GM18870 (cell line): ENCODE results near the gene ENG.
"Not testable (repeated sequence)": the region's sequence is repeated elsewhere in the genome, so short reads cannot be mapped to it uniquely, and the experiment has no call there.

ENCODE experiments used
- ATAC-seq: cut with Tn5 transposase; IDR thresholded peaks from one replicate; pipeline ENCODE4 v1.9.1; 2021; ENCODE audit warnings: moderate library complexity; ENCODE audit not compliant: unreplicated experiment

The ENG gene

DNA sequence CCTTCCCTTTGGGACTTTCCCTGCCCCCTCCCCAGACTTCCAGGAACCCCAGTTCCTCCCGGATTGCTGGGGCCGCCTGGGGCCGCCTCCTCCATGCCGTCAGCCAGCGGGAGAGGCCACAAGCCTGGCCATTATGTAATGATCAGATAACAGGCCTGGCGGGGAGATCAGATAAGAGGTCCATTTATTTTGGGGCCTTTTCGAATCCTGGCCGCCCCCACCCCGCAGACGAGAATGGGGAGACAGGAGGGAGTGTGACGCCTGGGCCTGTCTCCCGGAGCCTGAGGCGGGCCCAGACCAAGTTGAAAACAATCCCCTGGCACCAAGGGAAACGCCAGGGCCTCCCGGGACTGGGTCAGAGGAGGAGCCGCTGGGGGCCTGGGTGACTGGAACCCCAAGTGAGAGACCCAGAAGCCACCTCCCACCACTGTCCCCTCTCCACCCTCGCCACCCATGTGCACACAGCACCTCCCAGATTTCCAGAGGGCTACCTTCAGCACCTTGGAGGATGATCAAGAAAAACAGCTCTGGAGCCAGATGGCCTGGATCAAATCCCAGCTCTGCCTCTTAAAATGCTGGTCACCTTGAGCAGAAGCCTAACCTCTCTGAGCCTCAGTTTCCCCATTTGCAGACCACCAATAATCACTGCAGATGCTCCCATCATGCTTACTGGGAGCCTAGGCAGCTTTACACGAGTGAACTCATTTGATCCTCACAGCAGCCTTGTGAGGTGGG is 7.8 kb downstream of the ENG start:
- ATAC-seq = no peak

DNA sequence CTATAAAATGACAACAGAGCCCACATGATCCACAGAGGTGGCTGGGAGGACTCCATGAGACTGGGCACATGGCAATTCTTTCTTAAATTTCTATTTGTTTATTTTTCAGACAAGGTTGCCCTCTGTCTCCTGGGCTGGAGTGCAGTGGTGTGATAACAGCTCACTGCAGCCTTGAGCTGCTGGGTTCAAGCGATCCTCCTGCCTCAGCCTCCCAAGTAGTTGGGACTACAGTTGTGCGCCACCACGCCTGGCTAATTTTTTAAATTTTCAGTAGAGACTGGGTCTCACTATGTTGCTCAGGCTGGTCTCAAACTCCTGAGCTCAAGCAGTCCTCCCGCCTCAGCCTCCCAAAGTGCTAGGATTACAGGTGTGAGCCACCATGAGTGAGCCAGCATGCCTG is 8.8 kb downstream of the ENG start:
- not testable (repeated sequence) for ATAC-seq

DNA sequence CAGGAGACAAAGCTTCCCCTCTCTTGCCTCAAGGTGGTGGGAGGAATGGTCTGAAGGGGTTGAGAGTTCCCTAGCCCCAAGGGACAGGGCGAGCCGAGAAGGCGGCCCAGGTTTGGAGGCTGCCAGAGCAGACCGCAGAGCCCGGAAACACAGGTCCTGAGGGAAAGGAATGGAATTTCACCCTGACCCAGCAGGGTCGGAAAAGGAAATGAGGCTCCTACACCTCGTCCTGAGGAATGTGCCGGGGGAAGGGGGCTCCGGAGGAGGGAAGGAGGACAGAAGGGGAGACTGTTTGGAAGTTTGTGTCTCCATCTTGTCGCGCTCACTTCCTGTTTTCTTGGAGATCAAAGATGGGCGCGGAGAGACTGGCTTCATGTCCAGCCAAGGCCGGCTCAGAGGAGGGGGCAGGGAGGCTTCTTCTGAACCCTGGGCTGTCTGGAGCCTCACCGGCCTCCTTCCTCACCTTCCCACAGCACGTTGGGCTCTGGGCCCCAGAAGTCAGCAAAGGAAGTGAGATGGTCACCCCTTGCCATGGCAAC is 9.6 kb downstream of the ENG start:
- ATAC-seq = no peak

DNA sequence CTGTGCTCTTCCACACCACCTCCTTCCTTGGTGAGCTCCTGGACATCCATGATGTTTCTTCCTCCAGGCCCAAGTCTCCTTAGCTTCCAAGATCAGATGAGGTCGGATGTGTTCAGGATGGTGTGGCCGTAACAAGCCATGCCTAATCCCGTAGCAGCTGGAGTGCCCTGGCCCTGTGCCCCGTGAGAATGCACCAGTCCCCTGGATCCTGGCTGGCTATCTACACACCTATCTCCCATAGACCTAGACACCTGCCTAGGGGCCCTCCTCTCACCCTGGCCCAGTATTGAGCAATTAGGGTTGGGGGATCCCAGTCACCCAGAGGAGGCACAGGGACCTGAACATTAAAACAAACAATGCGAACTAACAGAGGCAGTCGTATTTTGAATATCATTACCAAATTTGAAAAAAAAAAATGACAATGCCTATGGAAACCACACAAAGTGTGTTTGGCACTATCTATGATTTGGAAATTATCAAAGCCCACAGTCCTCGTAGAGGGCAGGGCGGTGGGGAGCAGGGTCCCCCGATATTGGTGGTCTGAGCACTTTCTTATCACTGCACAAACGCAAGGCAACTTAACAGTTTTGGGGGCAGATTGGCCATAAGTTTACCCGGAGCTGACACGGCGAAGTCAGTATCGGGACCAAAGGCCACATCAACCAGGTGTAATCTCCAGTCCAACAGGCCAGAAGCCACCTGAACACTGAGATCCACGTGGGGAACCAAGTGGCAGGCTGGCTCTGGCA is 13.2 kb downstream of the ENG start:
- ATAC-seq = no peak

DNA sequence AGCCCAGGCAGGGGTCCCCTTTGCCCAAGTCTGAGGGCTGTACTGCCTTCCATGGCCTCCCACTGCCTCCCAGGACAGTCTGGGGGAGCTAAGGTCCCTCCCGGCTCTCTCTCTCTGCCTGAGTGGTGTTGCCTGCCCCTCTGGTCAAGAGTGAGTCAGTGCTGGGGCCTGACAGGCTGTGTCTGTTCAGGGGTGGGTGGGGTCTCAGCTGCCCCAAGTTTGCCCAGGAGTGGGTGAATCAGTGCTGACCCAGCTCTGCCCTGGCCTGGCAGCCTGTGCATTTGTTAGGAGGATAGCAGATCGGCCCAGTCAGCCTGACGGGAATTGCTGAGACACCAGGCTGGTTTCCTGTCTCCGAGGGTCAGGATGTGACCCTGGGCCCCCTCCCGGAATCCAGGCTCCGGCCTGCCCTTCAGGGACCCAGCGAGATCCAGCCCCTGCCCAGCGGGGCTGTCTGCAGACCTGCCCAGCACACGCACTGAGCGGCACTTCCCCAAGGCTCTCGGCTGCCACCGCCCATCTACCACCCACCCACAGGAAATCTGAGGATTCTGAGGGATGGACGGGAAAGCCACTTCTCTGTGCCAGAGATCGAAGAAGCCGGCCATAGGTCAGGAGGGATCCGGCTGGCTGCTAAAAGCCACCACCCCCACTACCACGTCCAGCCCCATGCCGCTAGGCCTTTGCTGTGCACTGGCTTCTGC is 15.9 kb downstream of the ENG start:
- ATAC-seq = no peak

DNA sequence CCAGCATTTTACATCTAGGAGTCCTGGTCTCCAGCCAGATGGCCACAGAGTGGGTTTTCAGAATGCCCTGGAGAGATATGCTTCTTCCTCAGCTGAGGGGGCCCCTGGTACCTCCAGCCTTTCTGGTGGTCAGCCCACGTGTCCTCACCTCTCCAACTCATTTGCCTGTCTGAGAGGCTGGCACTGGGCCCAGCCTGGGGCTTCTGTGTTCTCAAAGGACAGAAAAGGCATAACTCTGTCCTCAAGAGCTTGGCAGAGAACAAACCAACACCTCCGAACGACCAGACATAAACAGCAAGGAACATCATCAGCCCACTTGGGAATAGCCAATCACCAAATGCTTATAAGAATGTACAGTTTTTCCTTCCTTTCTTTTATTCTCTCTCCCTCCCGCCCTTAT is 17.1 kb downstream of the ENG start:
- no peak for ATAC-seq

DNA sequence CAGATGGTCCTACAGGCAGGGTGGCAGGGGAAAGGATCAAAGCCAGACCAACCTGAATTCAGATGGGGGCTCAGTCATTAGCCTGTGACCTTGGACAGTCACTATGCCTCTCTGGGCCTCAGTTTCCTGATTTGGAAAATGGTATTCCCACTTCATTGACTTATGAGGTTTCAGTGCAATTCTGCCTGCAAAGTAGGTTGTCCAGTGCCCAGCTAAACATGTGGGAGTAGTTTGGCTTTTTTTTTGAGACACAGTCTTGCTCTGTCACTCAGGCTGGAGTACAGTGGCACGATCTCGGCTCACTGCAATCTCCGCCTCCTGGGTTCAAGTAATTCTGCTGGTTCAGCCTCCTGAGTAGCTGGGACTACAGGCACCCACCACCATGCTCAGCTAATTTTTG is 17.9 kb downstream of the ENG start:
- ATAC-seq = not testable (repeated sequence)

DNA sequence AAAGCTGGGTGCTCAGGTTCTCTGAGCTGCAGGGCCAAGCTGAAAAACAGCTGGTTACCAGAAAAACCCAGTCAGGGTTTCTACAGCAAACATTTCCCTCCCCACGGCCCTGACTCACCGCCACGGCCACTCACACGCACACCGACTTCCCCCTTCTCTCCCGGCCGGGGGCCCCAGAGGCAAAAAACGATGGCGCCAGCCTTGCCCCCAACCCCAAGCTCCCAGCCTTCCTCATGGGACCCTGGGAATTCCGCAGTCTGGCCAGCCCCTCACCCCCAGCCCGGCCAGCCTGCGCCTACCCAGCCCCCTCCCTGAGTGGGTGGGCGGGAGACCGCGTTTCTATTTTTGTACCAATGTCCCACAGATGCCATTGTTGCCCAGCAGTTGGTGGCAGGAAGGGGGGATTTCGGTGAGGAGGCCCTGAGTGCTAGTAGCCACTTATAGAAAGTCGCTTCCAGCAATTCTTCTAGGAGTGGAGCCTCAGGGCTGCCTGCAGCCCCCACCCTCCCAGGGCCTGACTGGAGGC is 18.4 kb downstream of the ENG start:
- no peak for ATAC-seq

DNA sequence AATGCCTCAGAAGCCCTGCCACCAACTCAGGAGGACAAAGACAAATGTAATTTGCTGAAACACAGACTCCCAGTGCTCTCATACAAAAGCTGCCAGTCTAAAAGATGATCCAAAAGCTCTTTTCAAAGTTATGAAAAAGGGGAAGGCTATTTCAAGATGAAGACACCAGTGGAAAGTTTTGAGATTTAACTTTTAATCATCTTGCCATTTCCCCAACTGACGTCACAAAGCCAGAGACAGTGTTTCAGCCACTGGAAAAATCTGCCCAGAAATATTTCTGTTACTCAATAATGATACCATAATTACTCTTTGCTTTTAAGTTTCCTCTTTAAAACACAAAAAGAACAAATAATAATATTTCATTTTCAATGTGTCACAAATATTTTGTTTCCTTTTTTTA is 20.9 kb downstream of the ENG start:
- no peak for ATAC-seq

DNA sequence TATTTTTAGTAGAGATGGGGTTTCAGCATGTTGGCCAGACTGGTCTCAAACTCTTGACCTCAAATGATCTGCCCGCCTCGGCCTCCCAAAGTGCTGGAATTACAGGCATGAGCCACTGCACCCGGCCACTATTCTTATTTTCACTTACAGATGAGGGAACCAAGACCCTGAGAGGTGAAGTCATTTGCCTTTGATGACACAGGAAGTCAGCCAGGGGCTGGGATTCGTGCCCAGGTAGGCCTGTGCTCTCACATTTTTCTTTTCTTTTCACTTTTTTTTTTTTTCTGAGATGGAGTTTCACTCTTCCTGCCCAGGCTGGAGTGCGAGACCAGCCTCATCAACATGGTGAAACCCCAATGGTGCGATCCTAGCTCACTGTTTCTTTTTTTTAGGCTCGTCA is 22.2 kb downstream of the ENG start:
- ATAC-seq = no peak

DNA sequence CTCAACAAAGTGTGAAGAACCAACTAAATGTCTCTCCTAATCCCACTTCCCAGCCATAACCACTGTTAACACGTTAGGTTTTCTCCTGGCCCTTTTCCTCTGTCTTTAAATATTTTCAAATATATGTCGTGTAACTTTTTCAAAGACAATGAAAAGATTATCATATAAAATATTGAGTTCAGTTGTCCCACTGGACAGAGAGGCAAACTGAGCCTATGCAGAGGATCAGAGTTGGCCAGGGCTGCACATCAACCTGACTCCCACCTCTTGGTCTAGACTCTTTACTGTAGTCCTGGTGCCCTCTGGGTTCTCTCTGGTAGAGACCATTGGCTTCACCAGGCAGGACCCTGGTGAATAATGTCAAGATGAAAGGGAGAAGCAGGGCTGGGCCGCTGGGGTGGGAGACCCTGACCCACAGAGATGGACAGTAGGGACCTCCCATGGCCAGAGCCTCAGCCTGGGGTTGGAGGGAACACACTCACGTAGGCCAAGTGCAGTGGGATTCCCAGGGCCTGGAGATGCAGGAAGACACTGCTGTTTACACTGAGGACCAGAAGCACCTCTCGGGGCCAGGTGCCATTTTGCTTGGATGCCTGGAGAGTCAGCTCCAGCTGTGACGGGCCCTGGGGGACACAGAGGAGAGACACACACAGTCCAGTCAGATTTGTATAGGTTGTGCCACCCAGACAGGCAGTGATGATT is 25.1 kb downstream of the ENG start:
- ATAC-seq = no peak

DNA sequence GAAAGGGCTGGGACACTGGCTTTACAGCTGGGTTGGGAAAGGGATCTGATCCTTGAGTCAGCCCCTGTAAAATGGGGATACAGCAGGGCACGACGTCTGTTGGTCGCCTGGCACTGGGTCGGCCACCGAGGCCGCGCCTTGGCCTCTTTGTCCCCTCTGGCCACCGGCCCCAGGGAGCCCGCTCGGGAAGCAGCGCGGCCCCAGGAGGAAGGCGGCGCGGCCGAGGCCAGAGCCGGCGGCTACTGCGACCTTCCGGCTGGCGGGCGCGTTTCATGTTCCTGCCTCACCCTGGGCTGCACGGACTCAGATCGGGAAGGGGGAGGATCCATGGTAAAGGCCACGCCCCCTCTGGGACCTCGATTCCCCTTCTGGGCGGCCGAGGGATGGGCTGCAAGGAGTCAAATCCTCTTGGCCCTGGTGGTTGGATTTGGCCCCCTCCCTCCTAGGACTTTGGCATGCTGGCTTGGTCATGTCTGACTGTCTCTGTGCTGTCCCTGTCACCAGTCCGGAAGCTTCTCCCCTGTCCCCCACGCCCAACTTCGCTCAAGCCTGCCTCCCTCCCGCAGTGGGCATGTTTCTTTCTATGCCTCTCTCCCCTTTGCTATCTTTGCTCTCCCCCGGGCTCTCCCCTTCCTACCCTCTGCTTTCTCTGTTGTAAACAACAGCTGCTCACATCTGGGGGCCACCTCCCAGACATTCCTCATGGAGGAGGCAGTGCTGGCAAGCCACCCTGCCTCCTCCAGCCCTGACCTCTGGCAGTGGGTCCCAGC is 26.0 kb downstream of the ENG start:
- ATAC-seq = no peak

DNA sequence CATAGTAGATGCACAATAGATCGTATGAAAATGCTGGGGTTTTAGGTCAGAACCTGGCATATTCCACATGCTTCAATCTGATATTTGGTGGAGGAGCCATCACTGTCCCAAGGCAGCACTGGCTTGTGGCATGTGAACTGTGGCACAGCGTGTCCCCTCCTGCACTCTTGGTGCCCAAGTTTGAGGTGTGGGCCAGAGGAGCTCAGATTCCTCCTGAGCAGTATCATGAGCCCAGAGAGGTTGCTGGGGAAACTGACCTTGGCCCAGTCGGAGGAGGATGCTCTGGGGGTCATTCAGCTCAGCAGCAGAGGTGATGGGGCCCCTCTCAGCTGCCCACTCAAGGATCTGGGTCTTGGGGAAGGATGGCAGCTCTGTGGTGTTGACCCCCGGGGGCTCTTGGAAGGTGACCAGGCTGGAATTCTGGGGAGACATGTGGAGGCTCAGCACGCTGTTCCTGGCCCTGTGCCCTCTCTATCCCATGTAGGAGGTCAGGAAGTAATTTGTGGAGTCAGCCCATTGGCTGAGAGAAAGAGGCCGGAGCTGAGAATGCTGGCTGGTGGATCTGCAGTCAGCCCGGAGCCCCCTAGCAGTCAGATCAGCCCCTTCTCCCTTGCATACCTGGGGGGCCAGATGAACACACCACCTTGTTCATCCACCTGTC is 28.1 kb downstream of the ENG start:
- ATAC-seq = no peak

DNA sequence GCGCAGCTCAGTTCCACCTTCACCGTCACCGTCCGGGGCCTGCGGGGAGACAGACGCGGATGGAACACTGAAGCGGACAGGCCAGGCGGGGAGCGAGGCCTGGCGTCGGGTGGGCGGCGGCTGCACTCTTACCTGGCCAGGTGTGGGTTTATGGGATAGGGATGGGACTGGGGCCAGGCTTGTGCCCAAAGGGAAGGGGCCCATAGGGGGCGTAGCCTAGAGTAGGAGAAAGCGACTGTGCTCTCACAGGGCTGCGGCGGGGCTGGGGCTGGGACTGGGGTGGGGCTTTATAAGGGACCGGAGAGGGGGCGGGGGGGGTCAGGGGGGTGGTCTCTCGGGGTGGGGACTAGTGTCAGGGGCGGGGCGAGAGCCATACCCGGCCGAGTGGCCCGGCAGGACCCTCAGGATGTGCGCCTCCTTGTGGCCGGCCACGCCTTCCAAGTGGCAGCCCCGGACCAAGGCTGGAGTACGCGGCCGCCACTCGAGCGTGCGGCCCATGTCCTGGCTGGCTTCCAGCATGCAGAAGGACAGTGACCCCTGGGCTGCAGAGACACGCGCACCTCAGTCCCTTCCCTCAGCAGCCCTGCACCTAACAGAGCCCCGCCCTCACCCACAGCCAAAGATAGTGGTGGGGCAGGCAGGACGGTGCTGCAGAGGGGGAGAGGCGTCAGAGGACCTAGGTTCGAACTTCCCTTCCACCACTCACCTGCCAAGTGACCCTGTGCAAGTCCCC is 29.0 kb downstream of the ENG start:
- ATAC-seq = no peak

DNA sequence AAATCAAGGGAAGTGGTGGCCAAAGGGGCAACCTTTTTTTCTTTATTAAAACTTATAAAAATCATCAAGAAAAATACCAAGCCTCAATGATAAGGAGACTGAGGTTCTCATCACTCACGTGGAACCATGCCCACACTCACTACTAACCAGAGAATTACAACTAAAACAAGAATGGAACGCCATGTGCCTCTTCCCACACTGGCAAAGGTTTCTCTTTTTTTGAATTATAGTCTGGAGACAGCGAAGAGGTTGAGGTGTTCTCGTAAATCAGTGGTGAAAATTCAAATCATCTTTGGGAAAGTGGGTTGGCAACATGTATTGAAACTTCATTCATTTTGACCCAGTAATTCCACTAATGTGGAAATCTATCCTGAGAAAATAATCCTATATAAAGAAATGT is 32.4 kb downstream of the ENG start:
- no peak for ATAC-seq

DNA sequence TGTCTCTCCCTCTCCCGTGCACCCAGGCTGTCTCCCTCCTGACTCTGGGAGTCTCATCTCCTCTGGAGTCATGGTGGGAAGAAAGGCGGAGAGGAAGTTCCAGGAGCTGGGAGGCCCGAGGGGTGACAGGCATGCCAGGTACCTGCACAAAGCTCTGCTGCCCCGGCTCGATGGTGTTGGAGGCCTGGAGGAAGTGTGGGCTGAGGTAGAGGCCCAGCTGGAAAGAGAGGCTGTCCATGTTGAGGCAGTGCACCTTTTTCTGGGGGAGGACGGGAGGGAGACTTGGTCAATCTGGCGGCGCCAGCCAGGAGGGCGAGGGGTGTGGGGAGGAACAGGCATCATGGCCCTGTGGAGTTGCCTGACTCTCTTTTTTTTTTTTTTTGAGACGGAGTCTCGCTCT is 35.9 kb downstream of the ENG start:
- ATAC-seq = no peak

DNA sequence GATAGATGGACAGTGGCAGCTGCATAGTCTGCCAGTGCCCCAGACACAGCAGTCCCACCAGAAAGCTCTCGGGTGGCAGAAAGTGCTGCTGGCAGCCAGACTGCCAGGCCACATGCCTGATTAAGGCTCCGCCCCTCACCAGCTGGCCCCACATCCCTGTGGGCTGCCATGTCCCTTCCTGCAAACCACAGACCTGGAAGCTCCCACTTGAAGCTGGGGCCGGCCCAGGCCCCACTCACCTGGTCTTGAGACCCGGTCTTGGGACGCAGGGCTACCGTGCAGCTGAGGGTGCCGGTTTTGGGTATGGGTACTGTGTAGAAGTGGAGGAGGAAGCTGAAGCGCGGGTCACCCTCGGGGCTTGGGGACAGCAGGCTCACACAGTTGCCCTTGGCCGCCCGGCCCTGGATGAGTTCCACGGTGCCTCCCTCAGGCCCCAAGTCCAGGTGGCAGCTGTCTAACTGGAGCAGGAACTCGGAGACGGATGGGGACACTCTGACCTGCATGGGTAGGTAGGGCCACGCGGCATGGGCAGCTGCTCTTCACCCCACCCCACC is 36.5 kb downstream of the ENG start:
- no peak for ATAC-seq

DNA sequence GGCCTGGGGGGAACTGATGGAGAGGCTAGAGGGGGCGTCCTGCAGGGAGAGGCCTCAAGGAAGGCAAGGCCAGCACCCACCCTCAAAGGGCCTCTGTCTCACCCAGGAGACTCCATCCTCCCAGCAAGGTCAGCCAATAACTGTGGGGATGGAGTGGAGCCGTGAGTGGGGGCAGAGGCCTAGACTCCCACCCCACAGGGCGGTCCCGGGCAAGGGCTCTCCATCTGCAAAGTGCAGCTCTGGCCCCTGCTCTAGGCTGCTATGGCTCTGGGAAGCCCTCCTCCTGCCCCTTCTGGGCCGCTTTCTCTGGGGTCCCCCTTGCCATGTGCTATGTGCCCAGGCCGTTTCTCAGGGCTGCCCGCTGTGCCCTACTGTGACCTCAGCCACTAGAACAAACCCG is 37.7 kb downstream of the ENG start:
- ATAC-seq = no peak

DNA sequence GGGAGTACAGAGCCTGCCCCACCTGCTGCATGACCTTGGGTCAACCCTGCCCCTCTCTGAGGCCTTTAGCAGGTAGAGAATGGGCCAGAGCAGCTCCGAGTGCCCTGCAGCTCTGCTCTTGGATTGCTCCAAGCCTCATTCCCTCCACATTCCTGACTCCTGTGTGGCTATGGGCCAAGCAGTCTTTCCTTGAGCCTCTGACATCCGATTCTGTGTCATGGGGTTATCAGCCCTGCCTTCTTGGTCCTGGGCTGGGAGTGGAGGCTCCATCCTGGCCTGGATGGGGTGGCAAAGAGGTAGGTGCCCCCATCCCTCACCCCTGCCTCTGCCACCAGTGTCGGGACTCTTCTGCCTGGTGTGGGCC is 38.1 kb downstream of the ENG start:
- ATAC-seq = no peak
